Measurements from ENCODE around the gene PPM1H. TPM values are rescaled to one million over a fixed set of nuclear protein-coding genes. Genes with fewer than 3 reads are reported as not detected.

PPM1H gene
- total and polyA plus RNA-seq, 2 donors = 1.4 to 6.5 TPM

DNA sequence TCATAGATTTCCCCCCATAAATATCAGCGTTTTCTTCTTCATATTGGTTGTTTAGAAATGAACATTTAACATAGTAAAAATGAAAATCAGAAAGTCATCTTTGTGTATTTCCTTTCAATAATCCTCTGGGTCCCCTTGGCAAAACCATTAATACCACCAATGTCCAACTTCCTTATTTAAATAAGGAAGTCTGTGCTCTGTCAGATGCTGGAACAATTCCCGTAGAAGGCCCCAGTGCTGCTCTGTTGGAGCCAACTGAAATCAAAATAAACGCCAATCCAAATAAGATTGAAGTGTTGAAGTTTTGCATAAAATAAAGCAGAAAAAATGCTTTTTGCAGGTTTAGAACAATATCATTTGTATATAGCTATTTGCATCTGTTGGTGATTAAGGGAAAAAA lies 93.1 kb downstream of the PPM1H start:
- Histone ChIP-seq H3K4me1 (ENCODE audit: insufficient read depth) (no peaks in the 10 kb centered on the region), H3K27ac (ENCODE audit: low read depth) (no peak overlapping the region), H3K36me3 (ENCODE audit: insufficient read depth) (no peaks in the 10 kb centered on the region), H3K4me3 (ENCODE audit: low read depth, low read length) (no peak overlapping the region)
- DNase-seq (ENCODE audit: extremely low spot score) = no peak
- 41% methylated on average over 3 of the region's 3 CpGs for WGBS

DNA sequence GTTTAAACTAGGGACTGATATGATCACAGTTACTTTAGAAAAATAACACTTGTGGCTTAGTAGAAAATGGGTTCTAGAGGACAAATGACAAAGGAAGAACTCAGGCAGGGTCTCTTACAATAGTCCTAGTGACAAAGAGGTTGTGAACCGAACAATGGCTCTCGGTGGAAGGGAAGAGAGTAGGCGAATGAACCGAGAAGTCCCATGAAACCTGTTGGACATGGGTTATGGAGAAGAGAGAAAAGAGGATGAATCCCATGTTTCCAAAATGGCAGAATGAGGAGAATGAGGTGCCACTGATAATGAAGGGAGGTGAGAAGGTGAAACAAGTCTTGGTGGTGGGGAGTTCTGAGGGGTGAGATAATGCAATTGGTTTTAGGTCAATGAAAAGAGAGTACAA lies 94.1 kb downstream of the PPM1H start:
- no peak overlapping the region for H3K27ac ChIP-seq (ENCODE audit: low read depth)
- WGBS = 98% methylated on average over 4 of the region's 4 CpGs
- H3K4me3 ChIP-seq (ENCODE audit: low read depth, low read length) = no peak overlapping the region
- H3K4me1 ChIP-seq (ENCODE audit: insufficient read depth) = no peaks in the 10 kb centered on the region
- no peaks in the 10 kb centered on the region for H3K36me3 ChIP-seq (ENCODE audit: insufficient read depth)
- no peak for DNase-seq (ENCODE audit: extremely low spot score)

DNA sequence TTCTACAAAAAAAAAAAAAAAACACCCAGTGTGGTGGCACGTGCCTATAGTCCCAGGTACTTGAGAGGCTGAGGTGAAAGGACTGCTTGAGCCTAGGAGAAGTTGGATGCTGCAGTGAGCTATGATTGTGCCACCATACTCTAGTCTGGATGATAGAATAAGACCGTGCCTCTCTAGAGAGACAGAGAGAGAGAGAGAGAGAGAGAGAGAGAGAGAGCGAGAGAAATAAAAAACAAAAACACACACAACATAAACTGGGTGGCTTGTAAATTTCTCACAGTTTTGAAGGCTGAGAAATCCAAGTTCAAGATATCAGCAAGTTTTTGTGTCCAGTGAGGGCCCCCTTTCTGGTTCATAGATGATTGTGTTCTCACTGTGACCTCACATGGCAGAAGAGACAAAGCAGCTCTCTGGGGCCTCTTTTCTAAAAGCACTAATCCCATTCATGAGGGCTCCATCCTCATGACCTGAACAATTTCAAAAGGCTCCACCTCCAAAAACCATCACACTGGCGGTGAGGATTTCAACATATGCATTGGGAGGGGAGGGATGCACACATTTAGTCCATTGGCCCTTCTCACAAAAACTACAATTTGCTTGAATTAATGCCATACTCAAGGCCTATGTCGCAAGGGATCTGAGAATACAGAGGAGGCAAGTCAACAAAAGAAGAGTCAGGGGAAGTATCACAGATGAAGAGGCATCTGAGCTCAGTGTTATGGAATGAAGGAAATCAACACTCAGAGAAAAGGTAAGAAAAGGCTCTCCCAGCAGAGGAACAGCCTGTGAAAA lies 94.9 kb downstream of the PPM1H start:
- WGBS = 93% methylated on average over 5 of the region's 5 CpGs
- Histone ChIP-seq H3K36me3 (ENCODE audit: insufficient read depth) (no peaks in the 10 kb centered on the region), H3K27ac (ENCODE audit: low read depth) (no peak overlapping the region)

DNA sequence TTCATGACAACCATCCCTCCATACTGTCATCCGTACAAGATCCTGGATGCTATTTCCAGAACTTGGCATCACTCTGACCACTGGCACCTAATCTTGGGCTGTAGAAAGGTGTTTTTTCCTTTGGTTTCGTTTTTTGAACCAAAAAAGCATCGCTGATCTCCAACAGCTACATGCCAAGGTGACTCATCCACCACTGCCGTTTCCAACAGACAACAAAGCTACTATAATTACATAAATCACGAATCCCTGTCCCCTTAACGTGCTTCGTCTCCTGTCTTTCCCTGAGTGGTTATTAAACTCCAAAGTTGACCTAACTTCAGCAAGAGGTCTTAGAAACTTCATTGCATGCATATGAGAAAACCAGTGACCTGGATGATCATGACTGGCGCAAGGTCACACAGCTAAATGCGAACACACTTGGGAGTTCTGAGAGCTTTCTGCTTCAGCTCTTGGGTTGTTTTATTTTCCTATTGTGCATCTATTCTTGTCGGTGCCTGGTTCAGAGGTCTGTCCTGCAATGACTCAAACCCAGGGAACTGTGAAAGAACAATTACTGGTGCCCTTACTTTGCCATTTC lies 99.9 kb downstream of the PPM1H start:
- Histone ChIP-seq H3K36me3 (ENCODE audit: insufficient read depth) (no peaks in the 10 kb centered on the region), H3K27ac (ENCODE audit: low read depth) (no peak overlapping the region), H3K4me3 (ENCODE audit: low read depth, low read length) (no peak overlapping the region), H3K4me1 (ENCODE audit: insufficient read depth) (no peaks in the 10 kb centered on the region)
- no peak for DNase-seq (ENCODE audit: extremely low spot score)
- WGBS = 59% methylated on average over 10 of the region's 10 CpGs

More for the DNA sequence above, 94.9 kb downstream of the PPM1H start:
- DNase-seq (ENCODE audit: extremely low spot score) = no peak
- H3K4me3 ChIP-seq (ENCODE audit: low read depth, low read length) = no peak overlapping the region
- H3K4me1 ChIP-seq (ENCODE audit: insufficient read depth) = no peaks in the 10 kb centered on the region

DNA sequence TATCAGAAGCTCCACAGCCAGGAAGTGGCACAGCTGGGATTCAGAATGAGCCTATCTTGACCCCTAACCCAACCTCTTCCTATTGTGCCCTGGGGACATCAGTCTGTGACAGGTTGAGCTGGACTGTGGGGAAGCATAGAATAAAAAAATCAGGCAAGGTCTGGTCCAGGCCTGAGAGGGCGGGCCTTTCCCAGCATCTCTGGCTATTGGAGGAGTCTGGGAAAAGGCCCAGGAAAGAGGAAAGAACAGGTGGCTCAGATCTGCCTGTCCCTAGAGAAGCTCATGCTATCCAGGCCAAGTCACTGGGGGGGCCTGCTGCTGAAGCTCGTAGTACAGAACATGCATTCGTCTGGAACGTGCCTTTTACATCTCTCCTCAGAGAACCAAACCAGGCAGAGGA lies 100.5 kb downstream of the PPM1H start:
- Histone ChIP-seq H3K4me1 (ENCODE audit: insufficient read depth) (no peaks in the 10 kb centered on the region), H3K4me3 (ENCODE audit: low read depth, low read length) (no peak overlapping the region), H3K27ac (ENCODE audit: low read depth) (no peak overlapping the region), H3K36me3 (ENCODE audit: insufficient read depth) (no peaks in the 10 kb centered on the region)
- DNase-seq (ENCODE audit: extremely low spot score) = peak; percentile 8
- 46% methylated on average over 4 of the region's 4 CpGs for WGBS

DNA sequence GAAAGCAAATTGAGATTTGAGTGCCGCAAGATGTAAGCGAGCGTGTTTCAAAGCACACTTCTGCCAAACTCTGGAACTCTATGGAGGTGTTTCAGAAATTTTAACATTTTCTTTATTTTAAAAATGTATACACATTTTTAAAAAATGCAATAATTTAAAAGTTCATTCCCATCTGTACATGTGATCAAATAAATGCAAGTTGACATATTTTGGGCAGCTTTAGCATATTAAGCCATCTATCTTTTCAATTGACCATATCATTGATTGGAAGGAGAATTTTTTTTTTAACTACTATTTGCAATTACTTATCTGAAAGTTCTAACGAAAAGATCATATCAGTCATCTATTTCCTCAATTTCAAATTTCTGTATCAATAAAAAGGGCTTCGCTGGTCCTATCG lies 101.3 kb downstream of the PPM1H start:
- Histone ChIP-seq H3K27ac (ENCODE audit: low read depth) (no peak overlapping the region), H3K4me1 (ENCODE audit: insufficient read depth) (no peaks in the 10 kb centered on the region)
- WGBS = 91% methylated on average over 6 of the region's 6 CpGs

DNA sequence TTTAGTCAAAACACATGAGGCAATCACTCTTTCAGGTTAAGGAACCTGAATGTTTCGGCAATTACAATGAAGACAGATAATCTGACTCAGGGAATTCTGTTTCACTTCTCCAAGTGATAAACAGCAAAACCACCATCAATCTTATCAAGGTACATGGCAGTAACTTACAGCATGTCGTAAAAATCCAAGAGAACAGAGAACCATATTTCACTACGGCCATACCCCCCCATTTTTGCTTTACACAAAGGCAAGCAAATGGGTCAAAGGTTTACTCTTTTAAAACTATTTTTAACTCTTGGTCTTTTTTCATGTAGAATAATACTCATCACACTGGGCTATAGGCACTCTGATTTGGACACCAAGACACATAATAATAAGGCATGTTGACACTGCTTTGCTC lies 102.4 kb downstream of the PPM1H start:
- Histone ChIP-seq H3K27ac (ENCODE audit: low read depth) (no peak overlapping the region), H3K4me1 (ENCODE audit: insufficient read depth) (no peaks in the 10 kb centered on the region), H3K36me3 (ENCODE audit: insufficient read depth) (no peaks in the 10 kb centered on the region), H3K4me3 (ENCODE audit: low read depth, low read length) (no peak overlapping the region)
- no peak for DNase-seq (ENCODE audit: extremely low spot score)
- WGBS = 53% methylated on average over 3 of the region's 3 CpGs

More for the DNA sequence above, 101.3 kb downstream of the PPM1H start:
- no peaks in the 10 kb centered on the region for H3K36me3 ChIP-seq (ENCODE audit: insufficient read depth)
- no peak for DNase-seq (ENCODE audit: extremely low spot score)
- no peak overlapping the region for H3K4me3 ChIP-seq (ENCODE audit: low read depth, low read length)

DNA sequence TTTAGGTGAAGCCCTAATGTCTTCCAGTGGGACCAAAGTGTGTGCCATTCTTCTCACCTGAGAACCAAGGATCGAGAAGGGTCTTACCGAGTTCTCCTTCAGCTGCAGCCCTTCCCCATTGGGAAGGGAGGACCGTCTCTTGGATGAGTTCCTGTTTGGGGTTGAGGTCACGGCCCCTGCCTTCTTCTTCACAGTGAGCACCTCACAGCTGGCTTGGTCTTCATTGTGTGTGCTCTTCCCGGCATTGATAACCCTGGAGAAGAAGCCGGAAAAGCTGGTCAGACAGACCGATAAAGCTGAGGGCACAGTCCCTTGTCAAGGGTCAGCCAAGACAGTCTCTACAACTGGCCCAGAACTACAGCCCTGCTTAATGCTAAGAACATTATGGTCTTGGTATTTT lies 102.9 kb downstream of the PPM1H start:
- Histone ChIP-seq H3K4me1 (ENCODE audit: insufficient read depth) (no peaks in the 10 kb centered on the region), H3K36me3 (ENCODE audit: insufficient read depth) (no peaks in the 10 kb centered on the region), H3K4me3 (ENCODE audit: low read depth, low read length) (no peak overlapping the region), H3K27ac (ENCODE audit: low read depth) (no peak overlapping the region)
- 91% methylated on average over 7 of the region's 7 CpGs for WGBS
- DNase-seq (ENCODE audit: extremely low spot score) = no peak

DNA sequence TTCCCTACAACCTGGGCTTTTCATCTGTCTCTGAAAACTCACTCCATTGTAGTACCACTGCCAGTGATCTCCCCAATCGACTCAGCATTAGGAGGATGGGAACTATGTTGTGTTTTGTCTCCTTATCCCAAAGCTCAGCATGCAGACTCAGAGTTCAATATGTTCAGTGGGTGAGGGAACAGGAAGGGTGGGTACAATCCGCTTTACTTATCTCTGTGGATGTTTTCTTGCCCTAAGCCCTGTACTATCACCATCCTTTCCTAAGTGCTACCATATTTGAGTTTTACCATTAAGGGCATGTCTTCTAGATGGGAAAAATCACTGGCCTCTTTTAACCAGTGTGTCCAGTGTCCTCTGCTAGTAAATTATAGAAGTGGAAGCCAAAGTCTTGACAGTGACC lies 107.1 kb downstream of the PPM1H start:
- no peaks in the 10 kb centered on the region for H3K36me3 ChIP-seq (ENCODE audit: insufficient read depth)
- WGBS = 85% methylated on average over 2 of the region's 2 CpGs
- H3K4me3 ChIP-seq (ENCODE audit: low read depth, low read length) = no peak overlapping the region
- H3K4me1 ChIP-seq (ENCODE audit: insufficient read depth) = no peaks in the 10 kb centered on the region
- H3K27ac ChIP-seq (ENCODE audit: low read depth) = no peak overlapping the region
- no peak for DNase-seq (ENCODE audit: extremely low spot score)

DNA sequence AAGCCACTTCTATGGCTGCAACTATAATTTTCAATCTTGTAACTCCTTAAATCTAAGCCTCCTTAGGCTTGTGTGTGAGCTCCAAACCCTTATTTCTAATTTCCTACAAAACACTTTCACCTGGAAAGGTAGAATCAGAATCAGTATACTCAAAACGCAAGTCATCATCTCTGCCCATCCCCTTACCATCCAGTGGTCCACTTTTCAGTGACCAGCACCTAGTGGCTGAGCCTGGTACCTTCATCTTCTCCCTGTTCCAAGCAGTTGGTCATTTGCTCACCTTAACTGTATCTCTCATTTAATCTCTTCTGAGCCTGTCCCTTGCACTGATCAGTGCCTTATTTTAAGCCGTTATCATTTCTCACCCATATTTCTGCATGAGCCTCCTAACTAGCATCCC lies 107.9 kb downstream of the PPM1H start:
- no peak for DNase-seq (ENCODE audit: extremely low spot score)
- H3K36me3 ChIP-seq (ENCODE audit: insufficient read depth) = no peaks in the 10 kb centered on the region
- 95% methylated on average over 2 of the region's 2 CpGs for whole genome bisulfite sequencing

DNA sequence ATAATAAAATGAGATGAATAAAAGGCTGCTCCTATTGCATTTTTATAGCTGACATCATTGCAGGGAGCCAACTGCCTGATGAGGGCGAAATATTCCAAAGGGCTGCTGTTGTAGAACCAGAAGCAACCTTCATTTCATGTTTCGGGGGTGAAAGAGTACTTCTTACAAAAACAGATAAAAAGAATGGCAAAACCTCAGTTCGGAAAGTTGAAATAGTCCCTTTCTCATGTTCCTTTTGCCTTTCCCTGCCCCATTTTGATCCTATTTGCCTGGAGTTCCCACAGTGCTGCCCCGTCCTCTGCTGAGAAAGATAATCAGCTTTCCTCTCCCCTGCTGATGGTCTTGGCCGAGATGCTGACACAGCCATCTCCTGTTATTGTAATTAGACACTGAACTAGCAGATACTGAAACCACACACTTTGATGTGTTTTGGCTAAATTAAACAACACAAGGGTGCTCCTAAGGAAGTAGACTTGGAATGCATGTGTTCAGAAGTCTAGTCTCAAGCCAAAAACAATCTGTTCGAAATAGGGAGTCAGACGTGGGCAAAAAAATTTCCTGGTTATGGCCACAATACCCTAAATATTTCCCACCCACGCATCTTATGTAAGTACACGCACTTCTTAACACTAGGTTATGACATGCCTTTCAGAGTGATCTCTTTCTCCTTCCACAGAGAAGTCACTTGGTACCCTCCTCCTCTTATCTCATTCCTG lies 117.2 kb downstream of the PPM1H start:
- no peak overlapping the region for H3K4me3 ChIP-seq (ENCODE audit: low read depth, low read length)

More for the DNA sequence above, 107.9 kb downstream of the PPM1H start:
- H3K4me3 ChIP-seq (ENCODE audit: low read depth, low read length) = no peak overlapping the region
- no peak overlapping the region for H3K27ac ChIP-seq (ENCODE audit: low read depth)
- no peaks in the 10 kb centered on the region for H3K4me1 ChIP-seq (ENCODE audit: insufficient read depth)

DNA sequence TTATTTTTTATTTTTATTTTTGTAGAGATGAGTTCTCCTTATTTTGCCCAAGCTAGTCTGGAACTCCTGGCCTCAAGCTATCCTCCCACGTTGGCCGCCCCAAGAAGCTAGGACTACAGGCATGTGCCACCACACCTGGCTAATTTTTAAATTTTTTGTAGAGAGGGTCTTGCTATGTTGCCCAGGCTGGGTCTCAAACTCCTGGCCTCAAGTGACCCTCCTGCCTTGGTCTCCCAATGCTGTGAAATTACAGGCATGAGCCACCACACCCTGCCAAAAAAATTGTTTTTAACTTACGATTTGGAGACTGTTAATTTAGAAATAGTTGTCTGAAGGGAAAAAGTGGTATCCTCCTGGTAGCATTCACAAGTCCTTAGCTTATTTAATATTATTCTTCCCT lies 120.7 kb downstream of the PPM1H start:
- Histone ChIP-seq H3K27ac (ENCODE audit: low read depth) (no peak overlapping the region), H3K4me3 (ENCODE audit: low read depth, low read length) (no peak overlapping the region), H3K4me1 (ENCODE audit: insufficient read depth) (no peaks in the 10 kb centered on the region), H3K36me3 (ENCODE audit: insufficient read depth) (no peaks in the 10 kb centered on the region)
- no peak for DNase-seq (ENCODE audit: extremely low spot score)
- 91% methylated on average over 3 of the region's 3 CpGs for WGBS

More for the DNA sequence above, 117.2 kb downstream of the PPM1H start:
- H3K27ac ChIP-seq (ENCODE audit: low read depth) = no peak overlapping the region
- DNase-seq (ENCODE audit: extremely low spot score) = no peak
- no peaks in the 10 kb centered on the region for H3K4me1 ChIP-seq (ENCODE audit: insufficient read depth)
- WGBS = 47% methylated on average over 9 of the region's 9 CpGs
- H3K36me3 ChIP-seq (ENCODE audit: insufficient read depth) = no peaks in the 10 kb centered on the region

DNA sequence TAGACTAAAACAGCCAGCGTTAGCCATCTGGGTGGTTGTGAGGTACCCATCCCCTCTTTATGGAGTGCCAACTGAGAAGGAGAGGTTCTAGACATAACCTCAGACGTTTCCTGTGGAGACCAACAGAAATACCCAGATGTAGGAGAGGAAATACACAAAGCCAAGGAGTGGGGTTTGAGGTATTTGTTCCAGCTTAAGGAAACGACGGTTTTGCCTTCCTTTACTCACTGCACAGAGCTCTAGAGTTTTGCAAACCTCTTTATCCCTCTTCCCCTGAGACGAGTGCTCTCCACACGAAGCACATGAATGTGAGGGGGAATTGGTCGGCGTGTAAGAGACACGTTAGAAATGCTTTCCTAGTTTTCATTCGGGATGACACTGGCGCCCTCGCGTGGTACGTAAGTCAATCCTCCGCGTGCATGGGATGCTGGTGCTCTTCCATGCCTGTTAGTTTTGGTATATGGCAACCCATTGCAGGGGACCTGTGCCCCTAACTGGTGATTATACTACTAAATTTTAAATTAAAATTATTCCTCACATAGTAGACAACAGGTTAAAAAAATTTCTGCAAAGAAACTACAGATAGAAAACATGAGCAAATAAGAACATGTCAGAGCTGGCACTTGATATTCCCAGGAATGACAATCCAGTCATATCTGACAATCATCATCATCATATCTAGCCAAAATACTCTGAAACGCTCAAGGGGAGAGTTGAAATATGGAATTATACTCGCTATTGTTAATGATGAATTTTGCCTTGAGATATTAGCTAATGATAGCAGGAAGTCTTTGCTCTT lies 121.7 kb downstream of the PPM1H start:
- peak; percentile 17 for DNase-seq (ENCODE audit: extremely low spot score)
- H3K4me1 ChIP-seq (ENCODE audit: insufficient read depth) = no peaks in the 10 kb centered on the region
- H3K36me3 ChIP-seq (ENCODE audit: insufficient read depth) = no peaks in the 10 kb centered on the region
- 11% methylated on average over 18 of the region's 18 CpGs for WGBS
- H3K4me3 ChIP-seq (ENCODE audit: low read depth, low read length) = no peak overlapping the region
- H3K27ac ChIP-seq (ENCODE audit: low read depth) = no peak overlapping the region

All from urinary bladder (tissue), 4 donors.